ENCODE data around the gene TIMP3.

DNA sequence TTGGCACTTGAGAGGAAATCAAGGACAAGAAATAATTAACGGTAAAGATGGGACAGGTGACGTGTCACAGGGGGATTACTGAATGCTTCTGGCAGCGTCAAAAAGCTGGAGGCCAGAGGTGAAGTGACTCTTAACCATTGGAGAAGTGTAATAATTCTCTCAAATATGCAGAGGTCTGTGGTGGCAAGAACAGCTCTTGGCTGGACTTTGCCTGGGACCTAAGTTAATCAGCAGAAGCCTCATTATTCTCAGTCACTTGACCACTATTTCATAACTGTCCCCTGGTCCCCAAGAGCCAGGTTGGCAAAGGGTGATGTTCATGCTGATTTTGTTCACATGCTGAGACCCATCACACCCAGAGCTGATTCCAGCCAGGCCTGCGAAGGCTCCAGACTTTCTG lies 72.9 kb downstream of the TIMP3 start:
- TF ChIP-seq EP300 (IDR thresholded peaks at IDR 0.05) (no peak), POLR2A (IDR thresholded peaks at IDR 0.05) (no peak)

All from tibial nerve (tissue), 3 donors.